AG09319 (cell line): Measurements from ENCODE around the gene PTPN3.

Experiments used
- DNase-seq: peaks from one replicate; pipeline ENCODE4 v3.0.0-alpha.2; 2010; ENCODE audit warnings: low read depth; ENCODE audit errors: extremely low read depth
- TF ChIP-seq, protein P1 (sequence below): IDR thresholded peaks from 2 replicates; pipeline ENCODE4 v1.5.1; 2011; ENCODE audit warnings: low read depth, mild to moderate bottlenecking, inconsistent platforms, low read length, moderate library complexity

The PTPN3 gene

DNA sequence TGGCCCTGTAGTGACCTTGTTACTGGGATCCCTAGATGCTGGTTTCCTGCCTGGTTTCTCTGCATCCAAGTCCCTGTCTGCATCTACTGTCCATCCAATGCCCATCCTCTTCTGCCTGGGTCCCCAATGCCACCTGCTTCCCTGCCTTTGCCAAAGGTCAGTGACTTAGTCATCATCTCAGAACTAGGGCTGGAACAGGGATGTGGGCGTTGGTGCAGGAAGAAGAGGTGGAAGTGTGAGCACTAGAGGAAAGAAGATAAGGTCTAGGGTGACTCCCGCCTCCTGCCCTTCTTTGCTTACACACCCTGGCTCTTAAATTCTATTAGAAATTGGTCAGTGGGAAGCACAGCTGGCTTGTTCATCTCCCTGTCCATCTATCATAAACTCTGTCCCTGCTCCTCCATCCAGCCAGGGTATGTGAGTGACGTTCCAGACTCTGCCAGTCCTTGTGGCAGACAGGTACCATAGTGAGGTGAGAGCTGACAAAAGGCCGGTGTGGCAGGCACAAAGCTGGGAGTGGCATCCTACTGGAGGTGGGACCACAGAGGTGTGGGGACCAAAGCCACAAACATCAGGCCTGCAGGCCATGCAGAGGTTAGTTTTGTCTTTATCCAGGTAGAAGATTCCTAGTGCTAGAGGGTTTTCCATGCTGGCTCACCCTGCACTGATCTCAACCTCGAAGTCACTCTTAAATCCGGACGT, 9.2 kb downstream of the PTPN3 start:
- TF ChIP-seq, protein P1, sequence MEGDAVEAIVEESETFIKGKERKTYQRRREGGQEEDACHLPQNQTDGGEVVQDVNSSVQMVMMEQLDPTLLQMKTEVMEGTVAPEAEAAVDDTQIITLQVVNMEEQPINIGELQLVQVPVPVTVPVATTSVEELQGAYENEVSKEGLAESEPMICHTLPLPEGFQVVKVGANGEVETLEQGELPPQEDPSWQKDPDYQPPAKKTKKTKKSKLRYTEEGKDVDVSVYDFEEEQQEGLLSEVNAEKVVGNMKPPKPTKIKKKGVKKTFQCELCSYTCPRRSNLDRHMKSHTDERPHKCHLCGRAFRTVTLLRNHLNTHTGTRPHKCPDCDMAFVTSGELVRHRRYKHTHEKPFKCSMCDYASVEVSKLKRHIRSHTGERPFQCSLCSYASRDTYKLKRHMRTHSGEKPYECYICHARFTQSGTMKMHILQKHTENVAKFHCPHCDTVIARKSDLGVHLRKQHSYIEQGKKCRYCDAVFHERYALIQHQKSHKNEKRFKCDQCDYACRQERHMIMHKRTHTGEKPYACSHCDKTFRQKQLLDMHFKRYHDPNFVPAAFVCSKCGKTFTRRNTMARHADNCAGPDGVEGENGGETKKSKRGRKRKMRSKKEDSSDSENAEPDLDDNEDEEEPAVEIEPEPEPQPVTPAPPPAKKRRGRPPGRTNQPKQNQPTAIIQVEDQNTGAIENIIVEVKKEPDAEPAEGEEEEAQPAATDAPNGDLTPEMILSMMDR = no peak
- no peak for DNase-seq

DNA sequence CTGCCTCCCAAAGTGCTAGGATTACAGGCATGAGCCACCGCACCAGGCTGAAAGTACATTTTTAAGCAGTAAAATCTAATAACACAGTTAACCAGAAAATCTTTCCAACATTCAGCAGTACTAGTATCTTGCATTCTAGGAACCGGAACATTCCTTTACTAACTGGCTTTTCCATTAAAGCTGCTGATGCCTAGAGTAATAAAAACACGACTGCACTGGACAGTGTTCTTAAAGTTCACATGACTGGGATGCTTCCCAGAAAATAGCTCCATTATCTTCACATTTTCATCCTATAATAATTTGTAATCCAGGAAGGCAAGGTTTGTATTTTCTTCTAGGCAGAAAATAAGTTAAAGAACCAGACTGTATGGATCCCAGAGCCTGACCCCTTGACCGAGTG, 9.8 kb downstream of the PTPN3 start:
- TF ChIP-seq, protein P1 = no peak
- DNase-seq = no peak

DNA sequence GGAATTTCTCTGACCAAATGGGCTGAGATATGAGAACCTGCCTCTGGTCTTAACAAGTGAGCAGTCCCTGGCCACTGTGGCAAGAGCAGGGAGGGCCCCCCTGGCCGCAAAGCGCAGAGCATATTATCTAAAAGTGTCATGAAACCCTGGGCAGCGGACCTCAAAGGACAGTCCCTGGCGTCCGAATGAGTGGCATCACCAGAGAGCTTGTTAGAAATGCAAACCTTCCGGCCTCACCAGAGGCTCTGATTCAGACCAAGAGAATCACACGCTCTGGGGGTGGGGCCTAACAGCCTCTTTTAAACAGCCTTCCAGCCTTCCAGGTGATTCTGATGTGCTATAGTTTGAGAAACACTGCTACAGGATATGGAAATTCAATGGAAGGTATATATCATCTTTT, 10.9 kb downstream of the PTPN3 start:
- DNase-seq = no peak
- TF ChIP-seq, protein P1 = no peak

DNA sequence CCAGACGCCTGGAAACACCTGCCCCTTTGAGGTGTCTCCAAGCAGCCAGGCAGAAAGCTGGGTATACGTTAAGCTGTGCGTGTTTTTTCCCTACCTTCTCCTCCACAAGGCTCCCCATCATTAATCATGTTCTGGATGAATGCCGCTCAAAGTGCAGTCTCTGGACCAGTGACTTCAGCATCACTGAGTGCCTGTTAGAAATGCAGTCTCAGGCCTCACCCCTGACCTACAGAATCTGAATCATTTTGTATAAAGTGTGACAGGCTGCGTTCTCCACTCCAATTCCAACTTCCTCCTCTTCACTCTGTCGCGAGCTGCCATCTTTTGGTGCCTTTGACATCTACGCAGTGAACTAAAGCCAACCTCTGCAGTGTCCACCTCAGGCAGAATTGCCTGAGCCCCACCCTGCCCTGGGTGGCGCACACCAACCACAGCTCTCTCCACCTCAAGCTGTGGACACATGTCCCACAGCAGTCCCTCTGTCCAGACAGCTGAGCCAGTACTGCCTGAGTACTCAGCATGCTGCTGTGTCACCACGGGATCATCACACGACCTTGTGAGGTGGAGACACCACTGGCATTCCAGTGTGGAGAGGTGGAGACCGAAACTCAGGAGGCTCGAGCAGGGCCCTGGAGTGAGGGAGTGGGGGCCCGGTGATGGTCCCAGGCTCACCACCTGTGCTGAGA, 14.2 kb downstream of the PTPN3 start:
- TF ChIP-seq, protein P1 = no peak
- no peak for DNase-seq

DNA sequence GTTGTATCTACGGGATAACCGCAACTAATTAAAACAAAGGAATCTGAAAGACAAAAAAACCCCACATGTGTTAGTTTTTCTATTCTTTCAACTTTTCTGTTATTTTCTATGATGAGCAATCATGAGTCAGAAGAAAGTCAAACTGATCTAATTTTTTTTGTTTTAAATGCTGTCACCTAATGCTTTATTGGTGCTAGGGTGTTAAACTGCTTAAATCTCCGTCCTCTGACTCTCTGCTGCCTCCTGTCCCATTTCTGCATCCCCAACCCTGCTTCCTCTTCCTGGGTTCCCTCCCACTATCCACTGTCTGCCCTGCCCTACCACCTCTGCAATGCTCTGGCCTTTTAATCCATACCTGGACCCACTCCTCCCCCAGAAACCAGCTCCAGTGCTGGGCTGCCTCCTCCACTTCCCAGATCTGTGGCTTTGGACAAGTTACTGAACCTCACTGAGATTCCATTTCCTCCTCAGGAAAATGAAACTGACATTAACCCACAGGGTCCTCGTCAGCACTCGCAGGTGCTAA, 15.7 kb downstream of the PTPN3 start:
- TF ChIP-seq, protein P1 = no peak
- DNase-seq = no peak

DNA sequence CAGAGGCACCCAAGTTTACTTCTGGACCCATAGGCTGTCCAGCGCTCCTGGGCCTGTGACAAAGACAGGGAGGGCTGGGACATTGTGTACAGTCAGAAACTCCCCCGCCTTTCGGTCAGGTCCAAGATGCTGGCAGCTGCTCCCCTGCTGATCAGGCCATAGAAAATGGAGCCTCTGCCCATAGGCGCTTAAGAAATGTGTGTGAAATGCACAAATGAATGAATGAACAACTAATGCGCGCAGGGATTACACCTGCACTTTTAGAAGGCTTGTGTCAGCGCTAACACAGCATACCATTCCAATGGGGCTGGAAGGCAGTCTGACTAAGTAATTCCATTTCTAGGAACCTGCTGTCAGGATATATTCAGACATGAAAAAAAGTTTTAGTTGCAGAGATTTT, 16.3 kb downstream of the PTPN3 start:
- TF ChIP-seq, protein P1 = no peak
- DNase-seq = no peak

DNA sequence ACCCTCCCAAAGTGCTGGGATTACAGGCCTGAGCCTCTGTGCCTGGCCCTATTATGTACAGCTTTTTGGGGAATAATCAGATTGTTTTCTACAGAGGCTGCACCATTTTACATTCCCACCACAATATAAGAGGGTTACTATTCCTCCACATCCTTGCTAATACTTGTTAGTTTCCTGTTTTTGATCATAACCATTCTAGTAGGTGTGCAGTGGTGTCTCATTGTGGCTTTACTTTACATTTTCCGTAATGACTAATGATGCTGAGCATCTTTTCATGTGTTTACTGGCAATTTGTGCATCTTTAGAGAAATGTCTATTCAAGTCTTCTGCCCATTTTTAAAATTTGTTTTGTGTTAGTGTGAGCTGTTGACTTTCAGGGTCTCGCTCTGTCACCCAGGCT, 18.3 kb downstream of the PTPN3 start:
- no peak for DNase-seq
- TF ChIP-seq, protein P1 = no peak
